Endothelial cell of umbilical vein (primary cell): ENCODE results near the gene WDR86. TPM values are rescaled to one million over a fixed set of nuclear protein-coding genes. Genes with fewer than 3 reads are reported as not detected.

Experiments
- BruUV-seq: library from RNA; stranded (reverse); fragments of 400-500 nt; replicated peaks from 2 replicates; lab custom pipeline; 2021; lab: Mats Ljungman, UMichigan
- CTCF ChIA-PET: fragments of 300-600, 350-600 bp; sonication (Branson Sonifier 250); formaldehyde crosslinking; loops from one replicate; lab custom pipeline; 2021; ENCODE audit warnings: antibody characterized with exemption, inconsistent platforms; lab: Charles Lee
- POLR2A ChIA-PET: fragments of 300-600, 350-600 bp; sonication (Branson Sonifier 250); formaldehyde crosslinking; loops from one replicate; lab custom pipeline; 2021; ENCODE audit warnings: antibody characterized with exemption, inconsistent platforms; lab: Charles Lee
- DNase-seq: peaks from one replicate; pipeline ENCODE4 v3.0.0-alpha.2; 2011; ENCODE audit warnings: low read depth, low spot score
- FAIRE-seq: peaks from 2 replicates; lab custom pipeline; 2011; peaks lifted over from hg19 to GRCh38; lab: Jason Lieb, UNC
- H2AFZ ChIP-seq: 2 replicates; pipeline ENCODE4 v1.6.0; 2012; ENCODE audit warnings: low read depth, low read length, control low read depth, inconsistent platforms
- H3K27ac ChIP-seq: 2 replicates; pipeline ENCODE4 v1.5.1; 2011; ENCODE audit warnings: low read depth, mild to moderate bottlenecking, control low read depth, low read length, moderate library complexity; ENCODE audit not compliant: insufficient read depth
- H3K27me3 ChIP-seq, 2 experiments: 2 replicates each; pipeline versions ENCODE4 v1.6.0 to v1.6.1; 2011; ENCODE audit warnings: low read length in 2 of 2, mixed read lengths in 1 of 2; ENCODE audit not compliant: control insufficient read depth in 2 of 2, insufficient read depth in 2 of 2
- H3K36me3 ChIP-seq, 2 experiments: 2 replicates in 1 of 2; 3 replicates in 1 of 2; pipeline ENCODE4 v1.5.1; 2011; ENCODE audit warnings: low read length in 2 of 2, mild to moderate bottlenecking in 1 of 2, moderate library complexity in 1 of 2; ENCODE audit not compliant: control insufficient read depth in 2 of 2, insufficient read depth in 2 of 2; ENCODE audit errors: extremely low read depth in 1 of 2
- H3K4me1 ChIP-seq: 3 replicates; pipeline ENCODE4 v1.5.1; 2011; ENCODE audit warnings: mild to moderate bottlenecking, low read length; ENCODE audit not compliant: control insufficient read depth, insufficient read depth; ENCODE audit errors: extremely low read depth
- H3K4me2 ChIP-seq: 2 replicates; pipeline ENCODE4 v1.6.1; 2011; ENCODE audit warnings: low read length, control low read depth, mixed read lengths; ENCODE audit not compliant: insufficient read depth
- H3K4me3 ChIP-seq, 3 experiments: fragments of 200-600 bp in 1 of 3; sonication (generic), shearing (Covaris generic) in 1 of 3; replicated peaks in 1 of 3; 2 replicates each; pipeline ENCODE4 v1.5.1; 2011 to 2016; ENCODE audit warnings: control low read depth in 3 of 3, low read length in 3 of 3, mild to moderate bottlenecking in 2 of 3, inconsistent platforms in 1 of 3, low read depth in 1 of 3, moderate library complexity in 1 of 3; ENCODE audit not compliant: insufficient read depth in 1 of 3
- H3K79me2 ChIP-seq: 2 replicates; pipeline ENCODE4 v1.6.0; 2012; ENCODE audit warnings: low read length, inconsistent platforms; ENCODE audit not compliant: control insufficient read depth, insufficient read depth
- H3K9ac ChIP-seq: replicated peaks from 2 replicates; pipeline ENCODE3; 2011; ENCODE audit warnings: low read length, control low read depth; ENCODE audit not compliant: insufficient read depth; ENCODE audit errors: extremely low read depth
- H3K9me1 ChIP-seq: replicated peaks from 3 replicates; pipeline ENCODE4 v1.6.0; 2011; ENCODE audit warnings: mild to moderate bottlenecking, low read length; ENCODE audit not compliant: control insufficient read depth, insufficient read depth; ENCODE audit errors: extremely low read depth
- H3K9me3 ChIP-seq: replicated peaks from 2 replicates; pipeline ENCODE4 v1.5.1; 2012; ENCODE audit warnings: low read length, inconsistent platforms; ENCODE audit not compliant: control insufficient read depth, insufficient read depth
- H4K20me1 ChIP-seq: replicated peaks from 2 replicates; pipeline ENCODE3; 2011; ENCODE audit warnings: mild to moderate bottlenecking, low read length; ENCODE audit not compliant: control insufficient read depth, insufficient read depth; ENCODE audit errors: extremely low read depth
- EZH2 ChIP-seq: IDR thresholded peaks from 2 replicates; pipeline ENCODE4 v1.6.1; 2012; ENCODE audit warnings: borderline replicate concordance, low read depth, mild to moderate bottlenecking, moderate library complexity, low read length, inconsistent platforms; ENCODE audit not compliant: severe bottlenecking
- FOS ChIP-seq: IDR thresholded peaks from 2 replicates; pipeline ENCODE4 v1.6.1; 2011; ENCODE audit warnings: mild to moderate bottlenecking, low read length, moderate library complexity, borderline replicate concordance; ENCODE audit not compliant: insufficient read depth
- GATA2 ChIP-seq: IDR thresholded peaks from 2 replicates; pipeline ENCODE4 v1.7.0; 2011; ENCODE audit warnings: low read depth, mild to moderate bottlenecking, moderate library complexity, mixed read lengths, low read length; ENCODE audit not compliant: insufficient read length, insufficient read depth
- JUN ChIP-seq: IDR thresholded peaks from 2 replicates; pipeline ENCODE4 v1.6.1; 2011; ENCODE audit warnings: borderline replicate concordance, low read depth; ENCODE audit not compliant: insufficient read length, insufficient read depth
- POLR2A ChIP-seq: IDR thresholded peaks from 2 replicates; pipeline ENCODE4 v1.6.1; 2012; ENCODE audit warnings: low read depth, mild to moderate bottlenecking, control low read depth, low read length
- POLR2AphosphoS5 ChIP-seq: IDR thresholded peaks from 2 replicates; pipeline ENCODE4 v1.6.1; 2012; ENCODE audit warnings: low read depth, mild to moderate bottlenecking, control low read depth, low read length, moderate library complexity; ENCODE audit not compliant: insufficient read depth
- dilution Hi-C: fragments of 300-500 bp; cut with MboI; formaldehyde crosslinking; loops from one replicate; pipeline ENCODE4 v1.15.0; 2019; ENCODE audit warnings: low sequenced_read_pairs; ENCODE audit not compliant: extremely low pct_ligation_motif_present
- intact Hi-C: fragments of 100-400 bp; cut with micrococcal nuclease; formaldehyde crosslinking; loops from one replicate; pipeline ENCODE4 v1.10.0; 2022
- polyA plus RNA-seq, 4 experiments: library from polyadenylated mRNA; depleted of rRNA in 3 of 4; stranded (reverse) in 3 of 4; unstranded in 1 of 4; fragments of >200 nt; gene quantifications; 2 replicates each; pipeline versions ENCODE4 v1.2.1 to v1.2.3, GENCODE V29; 2011 to 2012; ENCODE audit warnings: missing spikeins in 1 of 4
- total RNA-seq: library from RNA; stranded (reverse); gene quantifications from 2 replicates; pipeline ENCODE4 v1.2.3, GENCODE V29; 2021
- TF ChIP-seq, protein P1 (sequence below): IDR thresholded peaks from 2 replicates; pipeline ENCODE4 v1.6.1; 2011; ENCODE audit not compliant: insufficient read depth, insufficient read length

The WDR86 gene
- total and polyA plus RNA-seq, 2 donors (not counting 3 experiments of a cell fraction or from before 2014, with no cell fraction given) = not detected

DNA sequence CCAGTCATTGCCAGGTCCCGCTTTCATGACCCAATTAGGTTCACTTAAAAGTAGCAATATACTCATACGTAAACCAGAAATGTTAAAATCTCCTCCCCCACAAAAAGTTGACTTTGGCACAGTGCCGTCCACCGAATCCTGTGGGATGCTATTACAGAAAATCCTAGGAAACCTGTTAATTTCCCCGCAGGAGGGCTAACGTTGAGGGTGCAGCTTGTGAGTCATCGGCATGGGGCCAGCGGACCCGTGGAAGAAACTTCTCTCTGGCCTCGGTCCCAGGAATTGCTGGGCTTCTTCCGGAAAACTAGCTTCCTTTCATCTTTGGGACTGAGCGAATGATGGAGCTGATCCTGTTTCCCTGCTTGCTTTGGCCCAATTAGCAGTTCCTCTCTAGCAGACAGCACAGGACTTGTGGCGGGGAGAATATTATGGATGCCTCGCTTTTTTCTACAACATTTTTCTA lies 16.6 kb upstream of the WDR86 start:
- H3K27ac ChIP-seq = no peak overlapping the region
- CTCF ChIA-PET = interaction anchor here (0.7 to 2.4 kb wide), 3 partner anchors 22 to 112 kb away, joined by 3 to 10 read pairs (median 3); no protein-coding TSS in a partner anchor

DNA sequence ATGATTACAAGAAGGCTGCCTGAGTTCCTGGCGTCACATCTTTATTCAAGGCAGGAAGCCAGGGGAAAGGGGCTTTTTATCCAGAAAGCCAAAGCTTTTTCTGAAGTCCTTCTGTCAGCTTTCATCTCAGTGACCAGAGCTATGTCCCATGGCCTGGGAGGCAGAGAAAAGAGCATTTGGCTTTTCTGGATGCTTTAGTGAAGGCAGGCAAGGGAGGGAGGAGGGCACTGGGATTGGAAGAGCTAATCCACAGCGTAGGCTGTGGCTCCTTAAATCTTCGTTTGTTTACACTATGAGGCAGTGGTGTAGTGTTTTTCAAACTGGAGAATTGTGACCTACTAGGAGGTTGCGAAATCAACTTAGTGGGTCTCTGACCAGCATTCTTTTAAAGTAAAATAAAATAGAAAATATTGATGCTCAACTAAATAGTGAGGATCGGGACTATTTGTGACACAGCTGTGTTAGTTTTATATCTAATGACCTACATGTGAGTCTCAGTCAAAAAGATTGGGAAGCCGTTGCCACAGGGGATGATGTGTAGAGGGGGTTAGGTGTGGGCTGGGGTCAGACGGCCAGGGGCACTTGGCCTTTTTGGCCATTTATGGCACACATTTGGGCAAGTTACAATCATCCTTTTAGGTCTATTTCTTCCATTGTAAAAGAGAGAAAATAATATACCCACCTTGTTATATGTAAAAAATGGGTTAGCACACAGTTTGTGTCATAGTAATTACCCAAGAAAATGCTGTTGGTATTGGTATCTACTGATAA lies 16.0 kb upstream of the WDR86 start:
- H4K20me1 ChIP-seq = no peaks in the 10 kb centered on the region
- POLR2A ChIA-PET = no interaction called here
- H3K9me1 ChIP-seq = no peaks in the 10 kb centered on the region
- no peaks in the 10 kb centered on the region for H3K36me3 ChIP-seq
- no peaks in the 10 kb centered on the region for H3K9me3 ChIP-seq
- H2AFZ ChIP-seq = no peak overlapping the region
- intact Hi-C loops = no loop called here
- H3K4me1 ChIP-seq = no peaks in the 10 kb centered on the region
- H3K27me3 ChIP-seq = peaks cover 4 to 6% of the 10 kb centered on the region in 2 experiments
- no peak overlapping the region for H3K4me3 ChIP-seq
- no peak overlapping the region for H3K27ac ChIP-seq
- no peak for FAIRE-seq
- no peak overlapping the region for H3K9ac ChIP-seq
- BruUV-seq = no TSS peak
- DNase-seq = no peak
- TF ChIP-seq POLR2AphosphoS5 (no peak), GATA2 (no peak), POLR2A (no peak), JUN (no peak), EZH2 (no peak)
- TF ChIP-seq, protein P1, sequence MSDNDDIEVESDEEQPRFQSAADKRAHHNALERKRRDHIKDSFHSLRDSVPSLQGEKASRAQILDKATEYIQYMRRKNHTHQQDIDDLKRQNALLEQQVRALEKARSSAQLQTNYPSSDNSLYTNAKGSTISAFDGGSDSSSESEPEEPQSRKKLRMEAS = no peak
- no peak overlapping the region for H3K4me2 ChIP-seq
- H3K79me2 ChIP-seq = no peaks in the 10 kb centered on the region
- CTCF ChIA-PET = interaction anchor here (0.7 to 2.4 kb wide), 4 partner anchors 10 to 111 kb away, joined by 3 to 10 read pairs (median 4); no protein-coding TSS in a partner anchor
- dilution Hi-C loops = no loop called here

More for the DNA sequence above, 16.6 kb upstream of the WDR86 start:
- DNase-seq (peak; percentile 47), FAIRE-seq (peak; percentile 63)
- Histone ChIP-seq H2AFZ (no peak overlapping the region), H3K4me3 (no peak overlapping the region), H4K20me1 (no peaks in the 10 kb centered on the region), H3K9ac (no peak overlapping the region), H3K4me1 (no peaks in the 10 kb centered on the region), H3K27me3 (peaks cover 4 to 6% of the 10 kb centered on the region in 2 experiments), H3K9me1 (no peaks in the 10 kb centered on the region), H3K4me2 (no peak overlapping the region), H3K79me2 (no peaks in the 10 kb centered on the region), H3K36me3 (no peaks in the 10 kb centered on the region), H3K9me3 (no peaks in the 10 kb centered on the region)
- POLR2A ChIA-PET = no interaction called here
- no TSS peak for BruUV-seq
- intact Hi-C loops = no loop called here
- dilution Hi-C loops = no loop called here
- TF ChIP-seq, protein P1 = no peak
- TF ChIP-seq FOS = peak; percentile 41
- TF ChIP-seq GATA2 = no peak
- TF ChIP-seq EZH2 = no peak
